SU-DHL-6 (cell line): ENCODE measurements around the gene TMEM88.

ENCODE experiments used
- H2AFZ ChIP-seq: fragments of 200-600 bp; sonication (generic); 2 replicates; pipeline ENCODE4 v1.6.1; 2014; ENCODE audit warnings: low read depth, mild to moderate bottlenecking, moderate library complexity, mixed read lengths, antibody characterized with exemption, low read length; ENCODE audit not compliant: severe bottlenecking
- H3F3A ChIP-seq: fragments of 200-600 bp; shearing (Covaris generic); 2 replicates; pipeline ENCODE4 v1.6.0; 2016; ENCODE audit warnings: antibody characterized with exemption, mild to moderate bottlenecking; ENCODE audit not compliant: insufficient read depth
- H3K27ac ChIP-seq: fragments of 200-600 bp; sonication (generic); 2 replicates; pipeline ENCODE4 v1.5.1; 2016; ENCODE audit warnings: low read depth, mild to moderate bottlenecking, low read length, moderate library complexity, mixed read lengths
- H3K27me3 ChIP-seq: fragments of 200-600 bp; sonication (generic), shearing (Covaris generic); 2 replicates; pipeline ENCODE4 v1.6.0; 2014; ENCODE audit warnings: mild to moderate bottlenecking, low read length
- H3K36me3 ChIP-seq: fragments of 200-600 bp; sonication (generic); 2 replicates; pipeline ENCODE4 v1.6.1; 2014; ENCODE audit warnings: mild to moderate bottlenecking, low read length, mixed read lengths
- H3K4me2 ChIP-seq: fragments of 300-600, 200-600 bp; shearing (Covaris generic), sonication (generic); 2 replicates; pipeline ENCODE4 v1.6.0; 2014; ENCODE audit warnings: low read length, low read depth, mild to moderate bottlenecking; ENCODE audit not compliant: poor library complexity, severe bottlenecking
- H3K4me3 ChIP-seq: fragments of 200-600 bp; sonication (generic); 2 replicates; pipeline ENCODE4 v1.5.1; 2014; ENCODE audit warnings: antibody characterized with exemption, low read length, mild to moderate bottlenecking, mixed read lengths; ENCODE audit not compliant: insufficient read depth, poor library complexity, severe bottlenecking
- H3K79me2 ChIP-seq: fragments of 200-600 bp; sonication (generic); 2 replicates; pipeline ENCODE4 v1.6.1; 2014; ENCODE audit warnings: mild to moderate bottlenecking, low read length, moderate library complexity; ENCODE audit not compliant: insufficient read depth
- H3K9ac ChIP-seq: fragments of 200-600 bp; sonication (generic); 2 replicates; pipeline ENCODE4 v1.7.0; 2014; ENCODE audit warnings: mild to moderate bottlenecking, low read length
- H3K9me2 ChIP-seq: fragments of 200-600 bp; sonication (generic); replicated peaks from 2 replicates; pipeline ENCODE4 v1.6.1; 2014; ENCODE audit warnings: low read length; ENCODE audit not compliant: insufficient read depth
- H3K9me3 ChIP-seq: fragments of 200-600 bp; sonication (generic); 2 replicates; pipeline ENCODE4 v1.6.1; 2014; ENCODE audit warnings: low read length, mixed read lengths; ENCODE audit not compliant: insufficient read depth
- H4K20me1 ChIP-seq: fragments of 200-600 bp; sonication (generic); 2 replicates; pipeline ENCODE4 v1.6.1; 2014; ENCODE audit warnings: low read depth, mild to moderate bottlenecking, antibody characterized with exemption, low read length, moderate library complexity, mixed read lengths
- CTCF ChIP-seq: fragments of 200-600 bp; sonication (generic); IDR thresholded peaks from one replicate; pipeline ENCODE4 v1.5.1; 2017; ENCODE audit warnings: antibody characterized with exemption, mild to moderate bottlenecking, low read length, moderate library complexity; ENCODE audit not compliant: insufficient read depth, poor library complexity, severe bottlenecking
- EZH2phosphoT487 ChIP-seq: fragments of 200-600 bp; sonication (generic), shearing (Covaris generic); conservative IDR thresholded peaks from 2 replicates; pipeline ENCODE4 v1.6.1; 2018; ENCODE audit warnings: mild to moderate bottlenecking, antibody characterized with exemption, low read length, moderate library complexity, mixed read lengths

TMEM88 gene

GRCh38 chr17:7818746-7819645 is 35.9 kb upstream of the TMEM88 start:
- no peaks in the 10 kb centered on the region for H3F3A ChIP-seq

GRCh38 chr17:7820231-7820630 is 34.6 kb upstream of the TMEM88 start:
- Histone ChIP-seq H3K36me3 (no peaks in the 10 kb centered on the region), H3K4me3 (no peak overlapping the region), H3F3A (no peaks in the 10 kb centered on the region), H3K4me2 (no peak overlapping the region), H2AFZ (no peak overlapping the region), H3K9me2 (no peaks in the 10 kb centered on the region), H3K9ac (no peak overlapping the region), H3K9me3 (no peaks in the 10 kb centered on the region), H3K27me3 (no peaks in the 10 kb centered on the region), H3K27ac (no peak overlapping the region), H3K79me2 (no peaks in the 10 kb centered on the region), H4K20me1 (no peaks in the 10 kb centered on the region)
- TF ChIP-seq EZH2phosphoT487 (no peak), CTCF (no peak)

More at GRCh38 chr17:7818746-7819645, 35.9 kb upstream of the TMEM88 start:
- Histone ChIP-seq H3K9me2 (no peaks in the 10 kb centered on the region), H3K4me2 (no peak overlapping the region), H3K4me3 (no peak overlapping the region), H3K36me3 (no peaks in the 10 kb centered on the region), H3K79me2 (no peaks in the 10 kb centered on the region), H3K27me3 (no peaks in the 10 kb centered on the region), H3K27ac (no peak overlapping the region), H3K9ac (no peak overlapping the region), H3K9me3 (no peaks in the 10 kb centered on the region), H4K20me1 (no peaks in the 10 kb centered on the region), H2AFZ (no peak overlapping the region)
- no peak for TF ChIP-seq CTCF
- TF ChIP-seq EZH2phosphoT487, result no peak

GRCh38 chr17:7822126-7822525 is 32.7 kb upstream of the TMEM88 start:
- no peaks in the 10 kb centered on the region for H3K36me3 ChIP-seq
- H3K27me3 ChIP-seq, result no peaks in the 10 kb centered on the region
- no peak overlapping the region for H3K27ac ChIP-seq
- H2AFZ ChIP-seq, result no peak overlapping the region
- no peaks in the 10 kb centered on the region for H3K79me2 ChIP-seq
- H3K9me3 ChIP-seq, result no peaks in the 10 kb centered on the region
- H3K9me2 ChIP-seq, result no peaks in the 10 kb centered on the region
- no peak overlapping the region for H3K4me3 ChIP-seq
- H3K4me2 ChIP-seq, result no peak overlapping the region
- no peaks in the 10 kb centered on the region for H4K20me1 ChIP-seq
- no peak overlapping the region for H3K9ac ChIP-seq
- TF ChIP-seq EZH2phosphoT487 (no peak), CTCF (no peak)
- H3F3A ChIP-seq, result no peaks in the 10 kb centered on the region
